HTERT RPE-1 (cell line): Measurements from ENCODE around the gene PRKD1.

Experiments used
- in situ Hi-C: fragments of 300-500 bp; cut with MboI; formaldehyde crosslinking; loops from 4 replicates; pipeline ENCODE4 v1.14.3; 2020; ENCODE audit warnings: low sequenced_read_pairs

PRKD1 gene

GRCh38 chr14:29536886-29537511 lies 390.6 kb downstream of the PRKD1 start:
- in situ Hi-C loops = no loop called here

DNA sequence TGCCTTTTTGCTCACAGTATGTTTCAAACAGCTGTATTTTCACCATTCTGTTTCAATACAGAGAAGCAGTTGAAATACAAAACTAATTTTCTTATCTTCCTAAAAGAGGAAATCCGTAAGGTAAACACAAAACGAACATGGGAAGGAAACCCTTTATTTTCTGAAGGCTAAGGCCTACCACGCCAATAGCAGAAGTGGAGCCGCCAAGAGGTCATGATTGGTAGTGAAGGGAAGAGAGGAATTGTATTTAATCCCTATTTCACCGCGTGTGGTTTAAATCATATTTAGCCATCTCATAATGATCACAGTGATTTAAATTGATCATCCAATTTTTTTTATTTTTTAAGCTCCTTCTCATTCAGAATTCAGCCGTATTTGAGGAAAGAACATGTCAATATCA lies 398.2 kb downstream of the PRKD1 start:
- in situ Hi-C loops = no loop called here

DNA sequence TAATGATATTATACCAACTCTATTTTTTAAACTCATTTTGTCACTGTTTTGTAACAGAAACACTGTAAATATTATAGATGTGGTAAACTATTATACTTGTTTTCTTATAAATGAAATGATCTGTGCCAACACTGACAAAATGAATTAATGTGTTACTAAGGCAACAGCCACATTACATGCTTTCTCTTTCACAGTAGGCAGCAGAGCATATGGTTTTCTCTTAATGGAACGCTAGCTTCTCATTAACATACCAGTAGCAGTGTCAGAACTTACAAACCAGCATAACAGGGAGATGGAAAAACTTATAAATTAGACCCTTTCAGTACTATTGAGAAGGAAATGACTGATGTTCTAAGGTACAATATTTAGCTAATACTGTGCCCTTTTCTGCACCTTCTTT lies 398.8 kb downstream of the PRKD1 start:
- in situ Hi-C loops = no loop called here

GRCh38 chr14:29527286-29527685 lies 400.4 kb downstream of the PRKD1 start:
- in situ Hi-C loops = no loop called here
